H9 (cell line): Measurements from ENCODE around the gene PDE4B. TPM values are rescaled to one million over a fixed set of nuclear protein-coding genes. Genes with fewer than 3 reads are reported as not detected.
A peak's percentile ranks its signal among the peaks of the same experiment; 100 is the strongest.

Source experiments
- DNase-seq: peaks from one replicate; pipeline ENCODE4 v3.0.0-alpha.2; 2017
- H2AFZ ChIP-seq: one replicate; pipeline ENCODE4 v1.6.1; 2013; ENCODE audit warnings: mild to moderate bottlenecking, low read length, control low read depth, moderate library complexity
- H2AK5ac ChIP-seq: 2 replicates; pipeline ENCODE4 v1.6.1; 2013; ENCODE audit warnings: low read length, control low read depth, mixed read lengths; ENCODE audit not compliant: insufficient read length
- H2BK120ac ChIP-seq: one replicate; pipeline ENCODE4 v1.6.1; 2013; ENCODE audit warnings: low read depth, mild to moderate bottlenecking, low read length, control low read depth, inconsistent platforms; ENCODE audit not compliant: poor library complexity, severe bottlenecking
- H2BK12ac ChIP-seq: 2 replicates; pipeline ENCODE4 v1.6.1; 2013; ENCODE audit warnings: low read length, control low read depth, mixed read lengths, low read depth; ENCODE audit not compliant: insufficient read length
- H2BK15ac ChIP-seq: 2 replicates; pipeline ENCODE4 v1.6.1; 2013; ENCODE audit warnings: low read depth, low read length, control low read depth
- H2BK20ac ChIP-seq: one replicate; pipeline ENCODE4 v1.6.1; 2013; ENCODE audit warnings: low read depth, mild to moderate bottlenecking, low read length, control low read depth, inconsistent platforms; ENCODE audit not compliant: poor library complexity, severe bottlenecking
- H2BK5ac ChIP-seq: 2 replicates; pipeline ENCODE4 v1.6.1; 2013; ENCODE audit warnings: low read length, control low read depth, mixed read lengths; ENCODE audit not compliant: insufficient read length
- H3K14ac ChIP-seq: 2 replicates; pipeline ENCODE4 v1.6.1; 2013; ENCODE audit warnings: low read length, control low read depth; ENCODE audit not compliant: insufficient read depth
- H3K18ac ChIP-seq: 2 replicates; pipeline ENCODE4 v1.6.1; 2013; ENCODE audit warnings: low read depth, mild to moderate bottlenecking, mixed read lengths, low read length, control low read depth; ENCODE audit not compliant: insufficient read length
- H3K23ac ChIP-seq: 2 replicates; pipeline ENCODE4 v1.6.1; 2013; ENCODE audit warnings: low read length, control low read depth, mixed read lengths, low read depth; ENCODE audit not compliant: insufficient read length
- H3K23me2 ChIP-seq: 2 replicates; pipeline ENCODE4 v1.6.1; 2013; ENCODE audit warnings: low read depth, mild to moderate bottlenecking, mixed read lengths, low read length, control low read depth; ENCODE audit not compliant: insufficient read length, poor library complexity, severe bottlenecking
- H3K27ac ChIP-seq: 2 replicates; pipeline ENCODE4 v1.5.1; 2013; ENCODE audit warnings: low read length, control low read depth, mixed read lengths, low read depth; ENCODE audit not compliant: insufficient read length
- H3K27me3 ChIP-seq: 2 replicates; pipeline ENCODE4 v1.6.1; 2013; ENCODE audit warnings: low read length, control low read depth, inconsistent platforms; ENCODE audit not compliant: insufficient read depth
- H3K4ac ChIP-seq: 2 replicates; pipeline ENCODE4 v1.6.1; 2013; ENCODE audit warnings: low read depth, mild to moderate bottlenecking, control low read depth, inconsistent platforms, low read length, moderate library complexity
- H3K4me1 ChIP-seq: 2 replicates; pipeline ENCODE4 v1.6.1; 2013; ENCODE audit warnings: low read length, control low read depth, inconsistent platforms; ENCODE audit not compliant: insufficient read depth
- H3K4me2 ChIP-seq: 2 replicates; pipeline ENCODE4 v1.6.1; 2013; ENCODE audit warnings: low read length, control low read depth, mixed read lengths; ENCODE audit not compliant: insufficient read length, insufficient read depth
- H3K56ac ChIP-seq: 2 replicates; pipeline ENCODE4 v1.6.1; 2013; ENCODE audit warnings: low read depth, mild to moderate bottlenecking, mixed read lengths, low read length, control low read depth; ENCODE audit not compliant: insufficient read length
- H3K79me1 ChIP-seq: 2 replicates; pipeline ENCODE4 v1.6.1; 2013; ENCODE audit warnings: low read depth, mild to moderate bottlenecking, moderate library complexity, low read length, control low read depth, inconsistent platforms; ENCODE audit not compliant: insufficient read depth, poor library complexity, severe bottlenecking
- H3K79me2 ChIP-seq: 2 replicates; pipeline ENCODE4 v1.6.1; 2013; ENCODE audit warnings: low read length, control low read depth, inconsistent platforms; ENCODE audit not compliant: insufficient read depth
- H3K9ac ChIP-seq: 2 replicates; pipeline ENCODE4 v1.6.1; 2013; ENCODE audit warnings: low read length, control low read depth, mixed read lengths; ENCODE audit not compliant: insufficient read length; ENCODE audit errors: extremely low read depth
- H3K9me3 ChIP-seq: one replicate; pipeline ENCODE4 v1.6.1; 2013; ENCODE audit warnings: low read depth, low read length, inconsistent platforms; ENCODE audit not compliant: control insufficient read depth
- H3T11ph ChIP-seq: one replicate; pipeline ENCODE4 v1.6.1; 2013; ENCODE audit warnings: mild to moderate bottlenecking, low read length, control low read depth, inconsistent platforms
- H4K20me1 ChIP-seq: one replicate; pipeline ENCODE4 v1.6.1; 2013; ENCODE audit not compliant: control insufficient read depth, insufficient read length, insufficient read depth
- H4K5ac ChIP-seq: 2 replicates; pipeline ENCODE4 v1.6.1; 2013; ENCODE audit warnings: low read depth, mild to moderate bottlenecking, mixed read lengths, low read length, control low read depth; ENCODE audit not compliant: insufficient read length
- H4K8ac ChIP-seq: replicated peaks from 2 replicates; pipeline ENCODE4 v1.6.1; 2013; ENCODE audit warnings: low read length, control low read depth, mixed read lengths, low read depth; ENCODE audit not compliant: insufficient read length
- H4K91ac ChIP-seq: 2 replicates; pipeline ENCODE4 v1.6.1; 2013; ENCODE audit warnings: low read depth, mild to moderate bottlenecking, moderate library complexity, mixed read lengths, low read length, control low read depth; ENCODE audit not compliant: insufficient read length
- H3K27ac Mint-ChIP-seq, 3 experiments: 2 replicates in 2 of 3; 3 replicates in 1 of 3; pipeline ENCODE4 v1.8.0; 2020 to 2021; ENCODE audit warnings: mixed read lengths in 3 of 3, mild to moderate bottlenecking in 1 of 3, moderate library complexity in 1 of 3
- H3K27me3 Mint-ChIP-seq: 2 replicates; pipeline ENCODE4 v1.8.0; 2021; ENCODE audit warnings: low read depth, mild to moderate bottlenecking, moderate library complexity, mixed read lengths
- H3K36me3 Mint-ChIP-seq, 3 experiments: 2 replicates in 2 of 3; 3 replicates in 1 of 3; pipeline ENCODE4 v1.8.0; 2020 to 2021; ENCODE audit warnings: low read depth in 3 of 3, mixed read lengths in 3 of 3; ENCODE audit not compliant: insufficient read depth in 1 of 3
- H3K4me1 Mint-ChIP-seq, 2 experiments: 2 replicates each; pipeline ENCODE4 v1.8.0; 2020; ENCODE audit warnings: mixed read lengths in 2 of 2
- H3K4me3 Mint-ChIP-seq, 2 experiments: 2 replicates in 1 of 2; 3 replicates in 1 of 2; pipeline ENCODE4 v1.8.0; 2020 to 2021; ENCODE audit warnings: mild to moderate bottlenecking in 2 of 2, mixed read lengths in 2 of 2, moderate library complexity in 1 of 2
- H3K9me3 Mint-ChIP-seq, 2 experiments: 2 replicates in 1 of 2; 3 replicates in 1 of 2; pipeline ENCODE4 v1.8.0; 2020; ENCODE audit warnings: mild to moderate bottlenecking in 2 of 2, mixed read lengths in 2 of 2, moderate library complexity in 1 of 2
- CTCF ChIP-seq: fragments of 200-600 bp; sonication (generic); conservative IDR thresholded peaks from 3 replicates; pipeline ENCODE4 v1.8.0; 2021; ENCODE audit warnings: antibody characterized with exemption, mild to moderate bottlenecking
- WGBS: extraction: QIAGEN DNeasy Blood & Tissue Kit; methylation state at CpG from one replicate; pipeline ENCODE4 v1.1.7; 2013; ENCODE audit warnings: missing lambda C conversion rate, low lambda C conversion rate, mixed read lengths; ENCODE audit not compliant: insufficient read length; ENCODE audit errors: extremely low coverage; 5-methylcytosine and 5-hydroxymethylcytosine counted together
- total RNA-seq: library from RNA; stranded (reverse); gene quantifications from 2 replicates; pipeline ENCODE4 v1.2.1, GENCODE V29; 2021

Gene PDE4B
- total RNA-seq, 1 experiment from 2014 or later = 19.8 TPM

- Mint-ChIP-seq H3K9me3 (no peaks in the 10 kb centered on the region), H3K4me3 (no peak overlapping the region), H3K27ac (no peak overlapping the region), H3K36me3 (no peaks in the 10 kb centered on the region), H3K27me3 (no peaks in the 10 kb centered on the region; the same call in none of the 2 replicates), H3K4me1 (no peaks in the 10 kb centered on the region)
- Histone ChIP-seq H4K20me1 (no peaks in the 10 kb centered on the region), H3K9me3 (no peaks in the 10 kb centered on the region), H3K56ac (no peak overlapping the region), H3K14ac (no peak overlapping the region), H3K4me1 (no peaks in the 10 kb centered on the region), H2BK5ac (no peak overlapping the region), H3K23me2 (no peaks in the 10 kb centered on the region), H2BK20ac (no peak overlapping the region), H3K18ac (no peak overlapping the region), H3T11ph (no peak overlapping the region), H3K9ac (no peak overlapping the region), H3K27me3 (no peaks in the 10 kb centered on the region), H2AK5ac (no peak overlapping the region), H4K91ac (no peak overlapping the region), H3K79me2 (no peaks in the 10 kb centered on the region), H3K4me2 (no peak overlapping the region), H2BK120ac (no peak overlapping the region), H3K79me1 (no peaks in the 10 kb centered on the region), H4K8ac (no peak overlapping the region), H3K27ac (no peak overlapping the region), H2AFZ (no peak overlapping the region), H3K23ac (no peak overlapping the region), H4K5ac (no peak overlapping the region), H3K4ac (no peak overlapping the region), H2BK15ac (no peak overlapping the region), H2BK12ac (no peak overlapping the region)
- no CpG with 5 or more reads among the region's 2 CpGs for WGBS
- DNase-seq = peak; percentile 31
- peak; percentile 45 for TF ChIP-seq CTCF
Observed at GRCh38 chr1:66239834-66240233, 447.1 kb downstream of the PDE4B start.
